A549 (cell line): ENCODE data around the gene CNOT6.

ENCODE experiments used
- CBX8 ChIP-seq: fragments of 200-600 bp; sonication (generic); IDR thresholded peaks from 2 replicates; pipeline ENCODE4 v1.6.1; 2016
- CHD2 ChIP-seq: fragments of 150-350 bp; IDR thresholded peaks from 2 replicates; pipeline ENCODE4 v1.6.1; 2014; ENCODE audit warnings: low read length; ENCODE audit not compliant: partially characterized antibody
- MYC ChIP-seq: IDR thresholded peaks from 2 replicates; pipeline ENCODE4 v1.6.1; 2012; ENCODE audit warnings: mild to moderate bottlenecking, inconsistent platforms, low read length, improper control_type of control experiment, borderline replicate concordance
- NR3C1 ChIP-seq: fragments of >200 bp; sonication (Bioruptor Twin); formaldehyde crosslinking; IDR thresholded peaks from 3 replicates; pipeline ENCODE4 v1.6.1; 2017
- POLR2A ChIP-seq: IDR thresholded peaks from 2 replicates; pipeline ENCODE4 v1.6.1; 2012; ENCODE audit warnings: mild to moderate bottlenecking, low read length
- RAD21 ChIP-seq, 2 experiments: fragments of >200 bp in 1 of 2; sonication (Bioruptor Twin) in 1 of 2; formaldehyde crosslinking in 1 of 2; IDR thresholded peaks in 1 of 2; conservative IDR thresholded peaks in 1 of 2; 2 replicates in 1 of 2; 3 replicates in 1 of 2; pipeline ENCODE4 v1.6.1; 2012 to 2018; ENCODE audit warnings: inconsistent platforms in 1 of 2
- SMC3 ChIP-seq: fragments of >200 bp; sonication (Bioruptor Twin); formaldehyde crosslinking; IDR thresholded peaks from 3 replicates; pipeline ENCODE4 v1.6.1; 2018; ENCODE audit warnings: inconsistent platforms
- TP53 ChIP-seq: fragments of 250-450 bp; sonication (Bioruptor Pico); IDR thresholded peaks from 2 replicates; pipeline ENCODE4 v1.5.0; 2021; ENCODE audit warnings: mild to moderate bottlenecking, moderate library complexity
- ZFP36 ChIP-seq: fragments of 450-650 bp; IDR thresholded peaks from 2 replicates; pipeline ENCODE4 v1.6.1; 2014; ENCODE audit warnings: borderline replicate concordance; ENCODE audit not compliant: partially characterized antibody
- ZNF302 ChIP-seq: fragments of 250-450 bp; sonication (Bioruptor Pico); IDR thresholded peaks from 2 replicates; pipeline ENCODE4 v1.9.0; 2021; ENCODE audit warnings: inconsistent platforms, mild to moderate bottlenecking, moderate library complexity
- TF ChIP-seq, protein P1 (sequence below): fragments of 450-650 bp; IDR thresholded peaks from 2 replicates; pipeline ENCODE4 v1.6.1; 2014; ENCODE audit warnings: antibody characterized with exemption
- TF ChIP-seq, protein P2 (sequence below): fragments of >200 bp; sonication (Bioruptor Twin); formaldehyde crosslinking; IDR thresholded peaks from 3 replicates; pipeline ENCODE4 v1.5.1; 2016
- TF ChIP-seq, protein P3 (sequence below): fragments of 150-350 bp; IDR thresholded peaks from 2 replicates; pipeline ENCODE4 v1.6.1; 2014; ENCODE audit warnings: low read depth, mild to moderate bottlenecking, low read length

DNA sequence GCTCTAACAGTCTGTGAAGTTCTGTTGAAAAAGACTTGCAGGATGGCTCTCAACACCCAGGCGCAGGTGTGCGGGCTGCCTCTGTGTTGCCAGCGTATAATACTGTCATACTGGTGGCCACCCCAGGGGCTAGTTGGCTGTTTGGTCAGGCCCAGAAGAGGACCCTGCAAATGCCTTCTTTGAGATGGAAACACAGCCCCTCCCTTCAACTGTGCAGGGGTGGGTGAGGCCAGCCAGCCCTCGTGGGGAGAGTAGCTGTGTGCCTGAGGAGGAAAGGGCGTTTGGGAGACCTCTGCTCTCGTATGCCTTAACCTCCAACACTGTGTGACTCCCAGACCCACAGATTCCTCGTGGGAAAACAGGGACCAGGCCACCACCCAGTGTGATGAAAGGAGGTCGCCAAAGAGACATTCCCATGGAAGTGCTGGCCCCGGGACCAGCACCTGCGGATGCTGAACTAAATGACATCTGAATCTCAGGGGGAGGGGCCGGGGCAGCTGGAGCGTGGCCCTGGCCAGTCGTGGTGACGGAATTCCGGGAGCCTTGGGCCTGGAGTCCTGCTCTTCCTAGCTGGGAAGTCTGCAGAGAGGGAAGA is 108.4 kb downstream of the CNOT6 start:
- TF ChIP-seq POLR2A (no peak), MYC (no peak), NR3C1 (no peak), SMC3 (no peak), ZNF302 (no peak), RAD21 (conservative IDR thresholded peaks at IDR 0.05 in 1 of 2, IDR thresholded peaks at IDR 0.05 in 1 of 2) (no peak), ZFP36 (no peak), CBX8 (no peak), CHD2 (no peak), TP53 (no peak)
- TF ChIP-seq, protein P1, sequence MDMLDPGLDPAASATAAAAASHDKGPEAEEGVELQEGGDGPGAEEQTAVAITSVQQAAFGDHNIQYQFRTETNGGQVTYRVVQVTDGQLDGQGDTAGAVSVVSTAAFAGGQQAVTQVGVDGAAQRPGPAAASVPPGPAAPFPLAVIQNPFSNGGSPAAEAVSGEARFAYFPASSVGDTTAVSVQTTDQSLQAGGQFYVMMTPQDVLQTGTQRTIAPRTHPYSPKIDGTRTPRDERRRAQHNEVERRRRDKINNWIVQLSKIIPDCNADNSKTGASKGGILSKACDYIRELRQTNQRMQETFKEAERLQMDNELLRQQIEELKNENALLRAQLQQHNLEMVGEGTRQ = no peak
- TF ChIP-seq, protein P2, sequence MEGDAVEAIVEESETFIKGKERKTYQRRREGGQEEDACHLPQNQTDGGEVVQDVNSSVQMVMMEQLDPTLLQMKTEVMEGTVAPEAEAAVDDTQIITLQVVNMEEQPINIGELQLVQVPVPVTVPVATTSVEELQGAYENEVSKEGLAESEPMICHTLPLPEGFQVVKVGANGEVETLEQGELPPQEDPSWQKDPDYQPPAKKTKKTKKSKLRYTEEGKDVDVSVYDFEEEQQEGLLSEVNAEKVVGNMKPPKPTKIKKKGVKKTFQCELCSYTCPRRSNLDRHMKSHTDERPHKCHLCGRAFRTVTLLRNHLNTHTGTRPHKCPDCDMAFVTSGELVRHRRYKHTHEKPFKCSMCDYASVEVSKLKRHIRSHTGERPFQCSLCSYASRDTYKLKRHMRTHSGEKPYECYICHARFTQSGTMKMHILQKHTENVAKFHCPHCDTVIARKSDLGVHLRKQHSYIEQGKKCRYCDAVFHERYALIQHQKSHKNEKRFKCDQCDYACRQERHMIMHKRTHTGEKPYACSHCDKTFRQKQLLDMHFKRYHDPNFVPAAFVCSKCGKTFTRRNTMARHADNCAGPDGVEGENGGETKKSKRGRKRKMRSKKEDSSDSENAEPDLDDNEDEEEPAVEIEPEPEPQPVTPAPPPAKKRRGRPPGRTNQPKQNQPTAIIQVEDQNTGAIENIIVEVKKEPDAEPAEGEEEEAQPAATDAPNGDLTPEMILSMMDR = no peak
- TF ChIP-seq, protein P3, sequence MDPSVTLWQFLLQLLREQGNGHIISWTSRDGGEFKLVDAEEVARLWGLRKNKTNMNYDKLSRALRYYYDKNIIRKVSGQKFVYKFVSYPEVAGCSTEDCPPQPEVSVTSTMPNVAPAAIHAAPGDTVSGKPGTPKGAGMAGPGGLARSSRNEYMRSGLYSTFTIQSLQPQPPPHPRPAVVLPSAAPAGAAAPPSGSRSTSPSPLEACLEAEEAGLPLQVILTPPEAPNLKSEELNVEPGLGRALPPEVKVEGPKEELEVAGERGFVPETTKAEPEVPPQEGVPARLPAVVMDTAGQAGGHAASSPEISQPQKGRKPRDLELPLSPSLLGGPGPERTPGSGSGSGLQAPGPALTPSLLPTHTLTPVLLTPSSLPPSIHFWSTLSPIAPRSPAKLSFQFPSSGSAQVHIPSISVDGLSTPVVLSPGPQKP = no peak
